HG02870 (cell line): ENCODE results near the gene LRRN4CL.
"Not testable (repeated sequence)": the region's sequence is repeated elsewhere in the genome, so short reads cannot be mapped to it uniquely, and the experiment has no call there.

Source experiments
- ATAC-seq: cut with Tn5 transposase; IDR thresholded peaks from one replicate; pipeline ENCODE4 v1.9.1; 2021; ENCODE audit warnings: mild to moderate bottlenecking, moderate library complexity; ENCODE audit not compliant: unreplicated experiment

The LRRN4CL gene

GRCh38 chr11:62689421-62690183, at the start of gene LRRN4CL:
LRRN4CL (minus strand) TSS chr11:62689530; CDS start chr11:62688508, 1,022 bp downstream.
- ATAC-seq = no peak

- ATAC-seq = no peak
These were observed 47.9 kb upstream of the LRRN4CL start for GRCh38 chr11:62737196-62737595.

GRCh38 chr11:62732830-62733229, 43.5 kb upstream of the LRRN4CL start:
- no peak for ATAC-seq

- not testable (repeated sequence) for ATAC-seq
These were observed 40.7 kb upstream of the LRRN4CL start for GRCh38 chr11:62730076-62730475.

- peak; percentile 18 for ATAC-seq
These were observed 39.0 kb upstream of the LRRN4CL start, which contains the start of gene TTC9C for GRCh38 chr11:62728171-62728988. TTC9C (plus strand) TSS chr11:62728486; CDS start chr11:62728849, 363 bp downstream.

GRCh38 chr11:62727872-62728170, 38.5 kb upstream of the LRRN4CL start:
- peak; percentile 55 for ATAC-seq

GRCh38 chr11:62727165-62727871, 38.0 kb upstream of the LRRN4CL start, which contains the start of gene HNRNPUL2:
HNRNPUL2 (minus strand) TSS chr11:62727457; CDS start chr11:62727156, 301 bp downstream.
- ATAC-seq = peak; percentile 65

GRCh38 chr11:62726915-62727164, 37.5 kb upstream of the LRRN4CL start:
- ATAC-seq = peak; percentile 8

- ATAC-seq = no peak
These were observed 37.0 kb upstream of the LRRN4CL start for GRCh38 chr11:62726156-62726914.

- no peak for ATAC-seq
These were observed 36.3 kb upstream of the LRRN4CL start for GRCh38 chr11:62725646-62726045.

- ATAC-seq = no peak
These were observed 34.8 kb upstream of the LRRN4CL start for GRCh38 chr11:62724171-62724570.

GRCh38 chr11:62721994-62722393, 32.7 kb upstream of the LRRN4CL start:
- no peak for ATAC-seq

GRCh38 chr11:62719302-62719978, 30.1 kb upstream of the LRRN4CL start:
- no peak for ATAC-seq

- ATAC-seq = no peak
These were observed 27.5 kb upstream of the LRRN4CL start for GRCh38 chr11:62716816-62717215.

- ATAC-seq = no peak
These were observed 26.9 kb upstream of the LRRN4CL start for GRCh38 chr11:62716206-62716605.

- no peak for ATAC-seq
These were observed 26.1 kb upstream of the LRRN4CL start for GRCh38 chr11:62715150-62716130.

- ATAC-seq = no peak
These were observed 24.0 kb upstream of the LRRN4CL start for GRCh38 chr11:62713343-62713742.

GRCh38 chr11:62712861-62713260, 23.5 kb upstream of the LRRN4CL start:
- ATAC-seq = no peak

GRCh38 chr11:62712276-62712812, 23.0 kb upstream of the LRRN4CL start:
- ATAC-seq = no peak
